Measurements from ENCODE around the gene CPE. TPM values are rescaled to one million over a fixed set of nuclear protein-coding genes. Genes with fewer than 3 reads are reported as not detected.

The CPE gene
- total RNA-seq, 1 experiment from 2014 or later: 29.3 TPM

- POLR2A ChIA-PET: no interaction called here
- no peak overlapping the region for H3K9ac ChIP-seq (ENCODE audit: low read length)
- H3K27ac ChIP-seq (ENCODE audit: low read depth, low read length): no peak overlapping the region
- H3K27me3 ChIP-seq (ENCODE audit: insufficient read depth, low read length): no peaks in the 10 kb centered on the region
- H3K79me2 ChIP-seq (ENCODE audit: insufficient read depth, low read length): no peaks in the 10 kb centered on the region
- no peak for TF ChIP-seq CEBPB (IDR thresholded peaks at IDR 0.05; ENCODE audit: low read depth)
- no peak for TF ChIP-seq SRF (IDR thresholded peaks at IDR 0.05; ENCODE audit: low read depth)
- TF ChIP-seq, protein P1, sequence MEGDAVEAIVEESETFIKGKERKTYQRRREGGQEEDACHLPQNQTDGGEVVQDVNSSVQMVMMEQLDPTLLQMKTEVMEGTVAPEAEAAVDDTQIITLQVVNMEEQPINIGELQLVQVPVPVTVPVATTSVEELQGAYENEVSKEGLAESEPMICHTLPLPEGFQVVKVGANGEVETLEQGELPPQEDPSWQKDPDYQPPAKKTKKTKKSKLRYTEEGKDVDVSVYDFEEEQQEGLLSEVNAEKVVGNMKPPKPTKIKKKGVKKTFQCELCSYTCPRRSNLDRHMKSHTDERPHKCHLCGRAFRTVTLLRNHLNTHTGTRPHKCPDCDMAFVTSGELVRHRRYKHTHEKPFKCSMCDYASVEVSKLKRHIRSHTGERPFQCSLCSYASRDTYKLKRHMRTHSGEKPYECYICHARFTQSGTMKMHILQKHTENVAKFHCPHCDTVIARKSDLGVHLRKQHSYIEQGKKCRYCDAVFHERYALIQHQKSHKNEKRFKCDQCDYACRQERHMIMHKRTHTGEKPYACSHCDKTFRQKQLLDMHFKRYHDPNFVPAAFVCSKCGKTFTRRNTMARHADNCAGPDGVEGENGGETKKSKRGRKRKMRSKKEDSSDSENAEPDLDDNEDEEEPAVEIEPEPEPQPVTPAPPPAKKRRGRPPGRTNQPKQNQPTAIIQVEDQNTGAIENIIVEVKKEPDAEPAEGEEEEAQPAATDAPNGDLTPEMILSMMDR (IDR thresholded peaks at IDR 0.05 in 2 of 3, conservative IDR thresholded peaks at IDR 0.05 in 1 of 3; ENCODE audit: borderline replicate concordance in 1 of 3, insufficient read depth in 1 of 3, low read depth in 2 of 3, low read length in 2 of 3): no peak
- TF ChIP-seq SP1 (IDR thresholded peaks at IDR 0.05; ENCODE audit: low read depth): no peak
- TF ChIP-seq REST (IDR thresholded peaks at IDR 0.05; ENCODE audit: low read depth): no peak
- no peak for TF ChIP-seq ZNF274 (IDR thresholded peaks at IDR 0.05; ENCODE audit: low read depth, low read length)
- no peak for TF ChIP-seq EZH2phosphoT487 (IDR thresholded peaks at IDR 0.05; ENCODE audit: borderline replicate concordance)
- TF ChIP-seq FOSL1 (IDR thresholded peaks at IDR 0.05; ENCODE audit: low read depth): no peak
- TF ChIP-seq TCF7L2 (IDR thresholded peaks at IDR 0.05; ENCODE audit: borderline replicate concordance, extremely low read depth, insufficient read depth, insufficient read length): no peak
- no peak for TF ChIP-seq RAD21 (IDR thresholded peaks at IDR 0.05; ENCODE audit: low read depth)
- no peak for TF ChIP-seq YY1 (IDR thresholded peaks at IDR 0.05; ENCODE audit: extremely low read depth, insufficient replicate concordance, low read depth, low read length)
- TF ChIP-seq POLR2AphosphoS5 (IDR thresholded peaks at IDR 0.05; ENCODE audit: low read depth, low read length): no peak
- no peak for TF ChIP-seq CBX3 (IDR thresholded peaks at IDR 0.05; ENCODE audit: low read depth)
- TF ChIP-seq ELF1 (IDR thresholded peaks at IDR 0.05; ENCODE audit: borderline replicate concordance, low read depth): no peak
- TF ChIP-seq SIN3A (IDR thresholded peaks at IDR 0.05; ENCODE audit: low read depth): no peak
- no peak for TF ChIP-seq ATF3 (IDR thresholded peaks at IDR 0.05)
- TF ChIP-seq EGR1 (IDR thresholded peaks at IDR 0.05; ENCODE audit: low read depth): no peak
- TF ChIP-seq, protein P2, sequence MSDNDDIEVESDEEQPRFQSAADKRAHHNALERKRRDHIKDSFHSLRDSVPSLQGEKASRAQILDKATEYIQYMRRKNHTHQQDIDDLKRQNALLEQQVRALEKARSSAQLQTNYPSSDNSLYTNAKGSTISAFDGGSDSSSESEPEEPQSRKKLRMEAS (IDR thresholded peaks at IDR 0.05): no peak
- H3K9me2 ChIP-seq (ENCODE audit: insufficient read depth): no peaks in the 10 kb centered on the region
- no peak for ATAC-seq
- no peaks in the 10 kb centered on the region for H4K20me1 ChIP-seq (ENCODE audit: insufficient read depth)
- BruUV-seq (replicated peaks): no TSS peak
- H3K4me1 ChIP-seq (ENCODE audit: control insufficient read depth in 1 of 2, insufficient read depth in 2 of 2, low read length in 2 of 2): no peaks in the 10 kb centered on the region
- no peaks in the 10 kb centered on the region for H3K36me3 ChIP-seq (ENCODE audit: control insufficient read depth in 1 of 2, insufficient read depth in 2 of 2, low read length in 2 of 2)
- no peak overlapping the region for H2AFZ ChIP-seq (ENCODE audit: low read depth, low read length, poor library complexity, severe bottlenecking)
- CTCF ChIA-PET: no interaction called here
- no peaks in the 10 kb centered on the region for H3K9me3 ChIP-seq (ENCODE audit: control insufficient read depth in 1 of 2, insufficient read depth in 1 of 2, low read depth in 1 of 2, low read length in 2 of 2)
- no peak overlapping the region for H3K4me2 ChIP-seq (ENCODE audit: low read length)
- no peak for DNase-seq (ENCODE audit: low read depth, low spot score)
- RAD21 ChIA-PET (ENCODE audit: low non-redundant PET in 1 of 2, low total read pairs in 2 of 2, uncharacterized antibody in 2 of 2, unreplicated experiment in 2 of 2): no interaction called here
- intact Hi-C loops (cut with micrococcal nuclease): no loop called here
- H3K4me3 ChIP-seq (replicated peaks in 1 of 2; ENCODE audit: low read depth in 1 of 2, low read length in 2 of 2): no peak overlapping the region
Measured at GRCh38 chr4:165518024-165518616, 139.3 kb downstream of the CPE start.

Data from HCT116 (cell line).